H1 (cell line): ENCODE data around the gene ENTPD6. TPM values are rescaled to one million over a fixed set of nuclear protein-coding genes. Genes with fewer than 3 reads are reported as not detected.

ENCODE experiments used
- CTCF ChIA-PET: fragments of 300-600 bp; sonication (Branson Sonifier 250); formaldehyde crosslinking; loops from one replicate; lab custom pipeline; 2021; ENCODE audit not compliant: partially characterized antibody; lab: Charles Lee
- POLR2A ChIA-PET: fragments of 300-600 bp; sonication (Branson Sonifier 250); formaldehyde crosslinking; loops from one replicate; lab custom pipeline; 2021; ENCODE audit warnings: inconsistent platforms; ENCODE audit not compliant: partially characterized antibody; lab: Charles Lee
- DNase-seq, 2 experiments: peaks; one replicate each; pipeline versions ENCODE4 v3.0.0 to v3.0.0-alpha.2; 2010 to 2022; ENCODE audit warnings: low spot score in 2 of 2, low read depth in 1 of 2, mixed read lengths in 1 of 2
- FAIRE-seq: peaks from 2 replicates; lab custom pipeline; 2011; peaks lifted over from hg19 to GRCh38; lab: Jason Lieb, UNC
- H2AFZ ChIP-seq: 2 replicates; pipeline ENCODE4 v1.8.1; 2012; ENCODE audit warnings: low read length, inconsistent platforms
- H2AK5ac ChIP-seq: 2 replicates; pipeline ENCODE4 v1.6.1; 2013; ENCODE audit warnings: low read depth, low read length
- H2BK120ac ChIP-seq: replicated peaks from 2 replicates; pipeline ENCODE3; 2013; ENCODE audit warnings: low read depth, low read length, inconsistent platforms
- H2BK12ac ChIP-seq: 2 replicates; pipeline ENCODE4 v1.6.1; 2013; ENCODE audit warnings: low read depth, low read length
- H2BK15ac ChIP-seq: 2 replicates; pipeline ENCODE4 v1.6.1; 2013; ENCODE audit warnings: low read length
- H2BK20ac ChIP-seq: 2 replicates; pipeline ENCODE4 v1.6.1; 2013; ENCODE audit warnings: low read length
- H2BK5ac ChIP-seq: 2 replicates; pipeline ENCODE4 v1.6.1; 2013; ENCODE audit warnings: low read depth, low read length
- H3K14ac ChIP-seq: 2 replicates; pipeline ENCODE4 v1.6.1; 2013; ENCODE audit warnings: inconsistent platforms; ENCODE audit not compliant: insufficient read length
- H3K18ac ChIP-seq: 2 replicates; pipeline ENCODE4 v1.6.1; 2013; ENCODE audit warnings: low read length; ENCODE audit errors: extremely low read depth
- H3K23ac ChIP-seq: 2 replicates; pipeline ENCODE4 v1.6.1; 2013; ENCODE audit warnings: inconsistent platforms; ENCODE audit not compliant: insufficient read length
- H3K23me2 ChIP-seq: 2 replicates; pipeline ENCODE4 v1.6.1; 2013; ENCODE audit warnings: low read depth, low read length
- H3K27ac ChIP-seq: 2 replicates; pipeline ENCODE4 v1.6.1; 2011; ENCODE audit warnings: low read depth, low read length, inconsistent platforms
- H3K27me3 ChIP-seq, 4 experiments: replicated peaks in 1 of 4; 1 replicate in 1 of 4; 2 replicates in 3 of 4; pipeline versions ENCODE4 v1.6.1 to v1.8.1; 2011 to 2013; ENCODE audit warnings: low read length in 3 of 4, mild to moderate bottlenecking in 3 of 4, inconsistent platforms in 2 of 4, mixed read lengths in 2 of 4, moderate library complexity in 1 of 4; ENCODE audit not compliant: control insufficient read depth in 3 of 4, insufficient read depth in 3 of 4; ENCODE audit errors: extremely low read depth in 1 of 4
- H3K36me3 ChIP-seq, 4 experiments: 2 replicates each; pipeline versions ENCODE4 v1.6.1 to v1.8.1; 2011 to 2013; ENCODE audit warnings: mild to moderate bottlenecking in 4 of 4, low read length in 3 of 4, moderate library complexity in 2 of 4, control low read depth in 1 of 4, inconsistent platforms in 1 of 4; ENCODE audit not compliant: insufficient read depth in 4 of 4, control insufficient read depth in 2 of 4
- H3K4ac ChIP-seq: replicated peaks from 2 replicates; pipeline ENCODE3; 2013; ENCODE audit warnings: low read length, low read depth, mixed read lengths, inconsistent platforms; ENCODE audit not compliant: insufficient read length
- H3K4me1 ChIP-seq, 4 experiments: replicated peaks in 1 of 4; 1 replicate in 1 of 4; 2 replicates in 3 of 4; pipeline versions ENCODE4 v1.6.1 to v1.8.1; 2011 to 2013; ENCODE audit warnings: low read length in 3 of 4, inconsistent platforms in 2 of 4, mixed read lengths in 1 of 4; ENCODE audit not compliant: insufficient read depth in 4 of 4, control insufficient read depth in 3 of 4
- H3K4me2 ChIP-seq, 2 experiments: 2 replicates each; pipeline versions ENCODE4 v1.6.1 to v1.8.1; 2011 to 2013; ENCODE audit warnings: low read depth in 2 of 2, low read length in 2 of 2, control low read depth in 1 of 2, inconsistent platforms in 1 of 2, mild to moderate bottlenecking in 1 of 2; ENCODE audit not compliant: insufficient read depth in 1 of 2
- H3K4me3 ChIP-seq, 4 experiments: fragments of 200-600, 300-600 bp in 1 of 4; sonication (generic), shearing (Covaris generic), sonication (Bioruptor Twin) in 1 of 4; 2 replicates each; pipeline versions ENCODE4 v1.5.1 to v1.8.1; 2011 to 2016; ENCODE audit warnings: low read length in 4 of 4, low read depth in 3 of 4, control low read depth in 2 of 4, inconsistent platforms in 2 of 4, mild to moderate bottlenecking in 2 of 4, mixed read lengths in 1 of 4, moderate library complexity in 1 of 4; ENCODE audit not compliant: insufficient read depth in 2 of 4; ENCODE audit errors: extremely low read depth in 1 of 4
- H3K56ac ChIP-seq: replicated peaks from 2 replicates; pipeline ENCODE3; 2013; ENCODE audit warnings: low read depth, mild to moderate bottlenecking, mixed read lengths, low read length, inconsistent platforms; ENCODE audit not compliant: insufficient read length
- H3K79me1 ChIP-seq: 2 replicates; pipeline ENCODE4 v1.6.1; 2013; ENCODE audit warnings: low read depth, low read length, control low read depth
- H3K79me2 ChIP-seq, 2 experiments: 2 replicates each; pipeline versions ENCODE4 v1.6.1 to v1.8.1; 2012 to 2013; ENCODE audit warnings: low read length in 2 of 2, mild to moderate bottlenecking in 2 of 2, inconsistent platforms in 1 of 2; ENCODE audit not compliant: insufficient read depth in 2 of 2, control insufficient read depth in 1 of 2
- H3K9ac ChIP-seq, 4 experiments: replicated peaks in 1 of 4; 1 replicate in 1 of 4; 2 replicates in 3 of 4; pipeline versions ENCODE4 v1.6.1 to v1.8.1; 2011 to 2013; ENCODE audit warnings: low read depth in 3 of 4, low read length in 3 of 4, control low read depth in 2 of 4, mild to moderate bottlenecking in 2 of 4, moderate library complexity in 2 of 4, inconsistent platforms in 1 of 4; ENCODE audit errors: extremely low read depth in 1 of 4
- H3K9me3 ChIP-seq, 2 experiments: 2 replicates each; pipeline versions ENCODE4 v1.6.1 to v1.8.1; 2012 to 2013; ENCODE audit warnings: mild to moderate bottlenecking in 2 of 2, moderate library complexity in 2 of 2, control low read depth in 1 of 2, inconsistent platforms in 1 of 2, low read depth in 1 of 2, low read length in 1 of 2, mixed read lengths in 1 of 2; ENCODE audit not compliant: insufficient read depth in 2 of 2
- H4K20me1 ChIP-seq, 2 experiments: replicated peaks in 1 of 2; 2 replicates each; pipeline versions ENCODE3 to v1.8.1; 2011 to 2013; ENCODE audit warnings: inconsistent platforms in 2 of 2, low read length in 2 of 2, mild to moderate bottlenecking in 1 of 2; ENCODE audit not compliant: insufficient read depth in 2 of 2, control insufficient read depth in 1 of 2
- H4K5ac ChIP-seq: 2 replicates; pipeline ENCODE4 v1.6.1; 2013; ENCODE audit warnings: low read length, low read depth, mixed read lengths, inconsistent platforms; ENCODE audit not compliant: insufficient read length
- H4K8ac ChIP-seq: 2 replicates; pipeline ENCODE4 v1.8.0; 2013; ENCODE audit warnings: mild to moderate bottlenecking, moderate library complexity, low read length, inconsistent platforms; ENCODE audit not compliant: insufficient read depth; ENCODE audit errors: extremely low read depth
- H4K91ac ChIP-seq: replicated peaks from 2 replicates; pipeline ENCODE3; 2013; ENCODE audit warnings: low read length, mixed read lengths, inconsistent platforms; ENCODE audit not compliant: insufficient read length
- BACH1 ChIP-seq: IDR thresholded peaks from 2 replicates; pipeline ENCODE4 v1.6.1; 2012; ENCODE audit warnings: low read length, improper control_type of control experiment
- BRCA1 ChIP-seq: IDR thresholded peaks from 2 replicates; pipeline ENCODE4 v1.6.1; 2012; ENCODE audit warnings: low read depth, low read length, improper control_type of control experiment
- CEBPB ChIP-seq: IDR thresholded peaks from 2 replicates; pipeline ENCODE4 v1.6.1; 2012; ENCODE audit warnings: low read depth, low read length
- CHD1 ChIP-seq: IDR thresholded peaks from 2 replicates; pipeline ENCODE4 v1.6.1; 2012; ENCODE audit warnings: low read depth, low read length, improper control_type of control experiment
- EGR1 ChIP-seq: IDR thresholded peaks from 2 replicates; pipeline ENCODE4 v1.6.1; 2011; ENCODE audit warnings: low read depth, low read length, borderline replicate concordance
- FOSL1 ChIP-seq: IDR thresholded peaks from 2 replicates; pipeline ENCODE4 v1.6.1; 2011; ENCODE audit warnings: mild to moderate bottlenecking, low read depth, low read length, moderate library complexity; ENCODE audit not compliant: insufficient read depth
- HDAC6 ChIP-seq: IDR thresholded peaks from one replicate; pipeline ENCODE4 v1.7.1; 2012; ENCODE audit warnings: low read depth, mild to moderate bottlenecking, inconsistent platforms, low read length, moderate library complexity
- KDM1A ChIP-seq: fragments of 200-600, 300-600 bp; sonication (generic); IDR thresholded peaks from 2 replicates; pipeline ENCODE4 v1.7.1; 2016; ENCODE audit warnings: mild to moderate bottlenecking, low read length, borderline replicate concordance
- KDM4A ChIP-seq: IDR thresholded peaks from one replicate; pipeline ENCODE4 v1.7.1; 2012; ENCODE audit warnings: low read depth, mild to moderate bottlenecking, moderate library complexity, low read length, inconsistent platforms; ENCODE audit not compliant: severe bottlenecking
- NANOG ChIP-seq: IDR thresholded peaks from 2 replicates; pipeline ENCODE4 v1.6.1; 2011; ENCODE audit warnings: low read length, low read depth, mild to moderate bottlenecking, inconsistent platforms; ENCODE audit not compliant: insufficient read depth, poor library complexity, severe bottlenecking
- POLR2A ChIP-seq, 2 experiments: IDR thresholded peaks; 1 replicate in 1 of 2; 2 replicates in 1 of 2; pipeline ENCODE4 v1.6.1; 2011; ENCODE audit warnings: low read depth in 2 of 2, low read length in 2 of 2, mild to moderate bottlenecking in 2 of 2; ENCODE audit errors: control extremely low read depth in 1 of 2
- RBBP5 ChIP-seq: IDR thresholded peaks from 2 replicates; pipeline ENCODE4 v1.7.1; 2012; ENCODE audit warnings: low read depth, mild to moderate bottlenecking, inconsistent platforms, low read length, moderate library complexity, borderline replicate concordance
- SP1 ChIP-seq: IDR thresholded peaks from 2 replicates; pipeline ENCODE4 v1.6.1; 2011; ENCODE audit warnings: low read depth, low read length
- WGBS, 2 experiments: shearing (Covaris generic) in 1 of 2; methylation state at CpG; one replicate each; pipeline versions ENCODE4 v1.1.6 to v1.1.7; 2013 to 2015; ENCODE audit warnings: low lambda C conversion rate in 2 of 2, mixed read lengths in 2 of 2, inconsistent platforms in 1 of 2, low coverage in 1 of 2, missing lambda C conversion rate in 1 of 2; ENCODE audit not compliant: insufficient replicate concordance in 2 of 2, insufficient coverage in 1 of 2, insufficient read length in 1 of 2; ENCODE audit errors: extremely low coverage in 1 of 2, missing lambda C conversion rate in 1 of 2; 5-methylcytosine and 5-hydroxymethylcytosine counted together
- polyA plus RNA-seq, 7 experiments: library from polyadenylated mRNA; depleted of rRNA in 3 of 7; stranded (reverse) in 5 of 7; unstranded in 2 of 7; fragments of >200 nt in 5 of 7; fragments of 200-250 nt in 2 of 7; gene quantifications; 1 replicate in 5 of 7; 2 replicates in 1 of 7; 4 replicates in 1 of 7; pipeline versions ENCODE4 v1.2.1 to v1.2.3, GENCODE V29; 2011 to 2013; ENCODE audit warnings: missing spikeins in 2 of 7, mixed read lengths in 2 of 7
- total RNA-seq: library from RNA; stranded (reverse); fragmentation: NEBNext Ultra II Directional; extraction: Animal tissue kit (Norgen Biotek cat#: 25700); gene quantifications from 2 replicates; pipeline ENCODE4 v1.2.1, GENCODE V29; 2021
- TF ChIP-seq, protein P1 (sequence below): IDR thresholded peaks from 2 replicates; pipeline ENCODE4 v1.6.1; 2011; ENCODE audit warnings: low read length, improper control_type of control experiment

Gene ENTPD6
- total and polyA plus RNA-seq, 2 of the 8 experiments (the other 6 are each of a cell fraction or from before 2014, with no cell fraction given) = 47.8 to 57.3 TPM

DNA sequence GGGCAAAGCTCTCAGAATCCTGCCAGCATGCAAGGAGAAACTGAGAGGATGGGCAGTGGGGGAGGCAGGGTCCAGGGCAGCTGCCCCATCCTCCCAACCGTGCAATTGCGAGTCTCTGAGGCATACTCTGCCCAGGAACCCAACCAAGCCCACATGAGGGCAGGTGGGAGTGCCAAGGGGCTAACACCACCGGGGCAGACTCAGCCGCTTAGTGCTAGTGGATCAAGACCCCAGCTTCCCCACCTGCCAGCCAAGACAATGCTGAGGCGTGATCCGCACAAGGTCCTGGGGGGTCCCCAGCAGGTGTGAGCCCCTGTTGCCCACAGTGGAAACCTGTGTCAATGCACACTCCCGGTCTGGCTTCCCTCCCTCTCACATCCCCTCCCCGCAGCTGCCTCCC is 48.5 kb upstream of the ENTPD6 start:
- H3K79me2 ChIP-seq = no peaks in the 10 kb centered on the region
- no peaks in the 10 kb centered on the region for H3K36me3 ChIP-seq
- 84% methylated on average over 8 of the region's 8 CpGs; no CpG with 5 or more reads in 1 of the 2 experiments for WGBS, 2 experiments
- no peak overlapping the region for H3K4me2 ChIP-seq
- H3K27ac ChIP-seq = no peak overlapping the region
- no peak overlapping the region for H4K5ac ChIP-seq
- H3K4me1 ChIP-seq = peaks cover 0 to 2% (median 0%) of the 10 kb centered on the region in 4 experiments; a peak in 3 of 7 replicates
- H3K4me3 ChIP-seq = no peak overlapping the region
- no peaks in the 10 kb centered on the region for H3K79me1 ChIP-seq
- no peak overlapping the region for H2AFZ ChIP-seq
- H4K91ac ChIP-seq = no peak overlapping the region
- H3K56ac ChIP-seq = no peak overlapping the region
- no peak for FAIRE-seq
- no peak overlapping the region for H3K4ac ChIP-seq
- H4K20me1 ChIP-seq = no peaks in the 10 kb centered on the region
- no peak overlapping the region for H2AK5ac ChIP-seq
- no peaks in the 10 kb centered on the region for H3K23me2 ChIP-seq
- H3K27me3 ChIP-seq = peaks cover 8 to 36% (median 32%) of the 10 kb centered on the region in 4 experiments
- no peak overlapping the region for H2BK20ac ChIP-seq
- no peak overlapping the region for H2BK120ac ChIP-seq
- no peak overlapping the region; the same call in 1 of the 2 replicates for H4K8ac ChIP-seq
- H3K23ac ChIP-seq = no peak overlapping the region
- POLR2A ChIA-PET = no interaction called here
- no peak overlapping the region for H3K9ac ChIP-seq
- CTCF ChIA-PET = interaction anchor here (1.2 kb wide), 2 partner anchors 17 to 64 kb away, joined by 3 read pairs; no protein-coding TSS in a partner anchor
- H2BK12ac ChIP-seq = no peak overlapping the region
- DNase-seq = no peak
- no peaks in the 10 kb centered on the region; a peak in 1 of 4 replicates for H3K9me3 ChIP-seq
- H3K14ac ChIP-seq = no peak overlapping the region
- no peak overlapping the region for H3K18ac ChIP-seq
- H2BK15ac ChIP-seq = no peak overlapping the region
- H2BK5ac ChIP-seq = no peak overlapping the region
- TF ChIP-seq FOSL1 = no peak
- TF ChIP-seq CHD1 = no peak
- TF ChIP-seq BACH1 = no peak
- no peak for TF ChIP-seq POLR2A (IDR thresholded peaks at IDR 0.05; ENCODE audit: control extremely low read depth in 1 of 2, low read depth in 2 of 2, low read length in 2 of 2)
- no peak for TF ChIP-seq SP1
- TF ChIP-seq CEBPB = no peak
- no peak for TF ChIP-seq KDM4A
- TF ChIP-seq, protein P1, sequence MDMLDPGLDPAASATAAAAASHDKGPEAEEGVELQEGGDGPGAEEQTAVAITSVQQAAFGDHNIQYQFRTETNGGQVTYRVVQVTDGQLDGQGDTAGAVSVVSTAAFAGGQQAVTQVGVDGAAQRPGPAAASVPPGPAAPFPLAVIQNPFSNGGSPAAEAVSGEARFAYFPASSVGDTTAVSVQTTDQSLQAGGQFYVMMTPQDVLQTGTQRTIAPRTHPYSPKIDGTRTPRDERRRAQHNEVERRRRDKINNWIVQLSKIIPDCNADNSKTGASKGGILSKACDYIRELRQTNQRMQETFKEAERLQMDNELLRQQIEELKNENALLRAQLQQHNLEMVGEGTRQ = no peak
- no peak for TF ChIP-seq HDAC6
- TF ChIP-seq BRCA1 = no peak
- no peak for TF ChIP-seq KDM1A
- TF ChIP-seq EGR1 = no peak
- no peak for TF ChIP-seq NANOG
- TF ChIP-seq RBBP5 = no peak
